WTC11 (cell line): ENCODE data around the gene PCNX3. TPM values are rescaled to one million over a fixed set of nuclear protein-coding genes. Genes with fewer than 3 reads are reported as not detected.

ENCODE experiments used
- ATAC-seq: fragments of 200-7000 bp; cut with Tn5 transposase; 2 replicates; pipeline ENCODE4 v1.10.0; 2021; ENCODE audit warnings: mild to moderate bottlenecking, moderate library complexity
- CTCF ChIA-PET: fragments of 300-600 bp; sonication (Branson Sonifier 250); formaldehyde crosslinking; loops from one replicate; lab custom pipeline; 2021; ENCODE audit warnings: antibody characterized with exemption; lab: Charles Lee
- POLR2A ChIA-PET: fragments of 350-600 bp; sonication (Branson Sonifier 250); formaldehyde crosslinking; loops from one replicate; lab custom pipeline; 2021; ENCODE audit warnings: antibody characterized with exemption; lab: Charles Lee
- DNase-seq: peaks from one replicate; pipeline ENCODE4 v3.0.0; 2021; ENCODE audit warnings: low spot score
- H3K27ac Mint-ChIP-seq: 2 replicates; pipeline ENCODE4 v1.8.0; 2021; ENCODE audit warnings: mixed read lengths
- H3K27me3 Mint-ChIP-seq: 2 replicates; pipeline ENCODE4 v1.8.0; 2021; ENCODE audit warnings: low read depth, mild to moderate bottlenecking, moderate library complexity, mixed read lengths
- H3K36me3 Mint-ChIP-seq: 2 replicates; pipeline ENCODE4 v1.8.0; 2021; ENCODE audit warnings: mixed read lengths
- H3K4me1 Mint-ChIP-seq: 2 replicates; pipeline ENCODE4 v1.8.0; 2022; ENCODE audit warnings: mixed read lengths
- H3K4me3 Mint-ChIP-seq: 2 replicates; pipeline ENCODE4 v1.8.0; 2021; ENCODE audit warnings: mild to moderate bottlenecking, moderate library complexity, mixed read lengths
- H3K9me3 Mint-ChIP-seq: 2 replicates; pipeline ENCODE4 v1.8.0; 2021; ENCODE audit warnings: mixed read lengths
- CBFB ChIP-seq: sonication (generic); formaldehyde crosslinking; IDR thresholded peaks from 2 replicates; pipeline ENCODE4 v1.8.1; 2022; ENCODE audit warnings: mild to moderate bottlenecking, low read depth, missing genetic modification reagents
- ETV6 ChIP-seq: sonication (generic); formaldehyde crosslinking; IDR thresholded peaks from 2 replicates; pipeline ENCODE4 v1.8.1; 2022; ENCODE audit warnings: mild to moderate bottlenecking, missing genetic modification reagents
- JUN ChIP-seq: sonication (generic); formaldehyde crosslinking; IDR thresholded peaks from 2 replicates; pipeline ENCODE4 v1.8.0; 2023; ENCODE audit warnings: mild to moderate bottlenecking, missing genetic modification reagents
- NFATC4 ChIP-seq: fragments of 250-450 bp; sonication (Bioruptor Pico); IDR thresholded peaks from 2 replicates; pipeline ENCODE4 v1.9.0; 2021; ENCODE audit warnings: mild to moderate bottlenecking
- SP1 ChIP-seq: sonication (generic); formaldehyde crosslinking; conservative IDR thresholded peaks from 2 replicates; pipeline ENCODE4 v1.8.1; 2022; ENCODE audit warnings: missing genetic modification reagents
- TCF7 ChIP-seq: sonication (generic); formaldehyde crosslinking; IDR thresholded peaks from 2 replicates; pipeline ENCODE4 v1.8.0; 2022; ENCODE audit warnings: mild to moderate bottlenecking, low read depth, missing genetic modification reagents, moderate library complexity
- TEAD4 ChIP-seq: sonication (generic); formaldehyde crosslinking; IDR thresholded peaks from 2 replicates; pipeline ENCODE4 v1.8.0; 2022; ENCODE audit warnings: mild to moderate bottlenecking, missing genetic modification reagents
- TP53 ChIP-seq: sonication (generic); formaldehyde crosslinking; IDR thresholded peaks from 2 replicates; pipeline ENCODE4 v1.8.1; 2023; ENCODE audit warnings: mild to moderate bottlenecking, missing genetic modification reagents
- total RNA-seq: library from RNA; stranded (reverse); gene quantifications from 3 replicates; pipeline ENCODE4 v1.2.3, GENCODE V29; 2021
- TF ChIP-seq, protein P1 (sequence below): sonication (generic); formaldehyde crosslinking; IDR thresholded peaks from 2 replicates; pipeline ENCODE4 v1.8.1; 2023; ENCODE audit warnings: mild to moderate bottlenecking, moderate library complexity, missing genetic modification reagents
- TF ChIP-seq, protein P2 (sequence below): sonication (generic); formaldehyde crosslinking; IDR thresholded peaks from 2 replicates; pipeline ENCODE4 v1.8.1; 2022; ENCODE audit warnings: low read depth, missing genetic modification reagents, borderline replicate concordance
- TF ChIP-seq, protein P3 (sequence below): sonication (generic); formaldehyde crosslinking; IDR thresholded peaks from 2 replicates; pipeline ENCODE4 v1.8.1; 2023; ENCODE audit warnings: mild to moderate bottlenecking, missing genetic modification reagents, moderate library complexity
- TF ChIP-seq, protein P4 (sequence below): sonication (generic); formaldehyde crosslinking; IDR thresholded peaks from 2 replicates; pipeline ENCODE4 v1.8.0; 2022; ENCODE audit warnings: mild to moderate bottlenecking, missing genetic modification reagents
- TF ChIP-seq, protein P5 (sequence below): sonication (generic); formaldehyde crosslinking; IDR thresholded peaks from 2 replicates; pipeline ENCODE4 v1.8.0; 2022; ENCODE audit warnings: missing genetic modification reagents
- TF ChIP-seq, protein P6 (sequence below): sonication (generic); formaldehyde crosslinking; IDR thresholded peaks from 2 replicates; pipeline ENCODE4 v1.8.1; 2023; ENCODE audit warnings: mild to moderate bottlenecking, missing genetic modification reagents
- TF ChIP-seq, protein P7 (sequence below): sonication (generic); formaldehyde crosslinking; IDR thresholded peaks from 2 replicates; pipeline ENCODE4 v1.8.0; 2023; ENCODE audit warnings: missing genetic modification reagents
- TF ChIP-seq, protein P8 (sequence below): sonication (generic); formaldehyde crosslinking; conservative IDR thresholded peaks from 2 replicates; pipeline ENCODE4 v1.8.1; 2023; ENCODE audit warnings: mild to moderate bottlenecking, low read depth, missing genetic modification reagents, moderate library complexity
- TF ChIP-seq, protein P9 (sequence below): fragments of 250-450 bp; sonication (Bioruptor Pico); IDR thresholded peaks from 2 replicates; pipeline ENCODE4 v1.9.0; 2021; ENCODE audit warnings: moderate library complexity, mild to moderate bottlenecking, inconsistent platforms, borderline replicate concordance

The PCNX3 gene
- total RNA-seq, 1 experiment from 2014 or later, result 51.6 TPM

DNA sequence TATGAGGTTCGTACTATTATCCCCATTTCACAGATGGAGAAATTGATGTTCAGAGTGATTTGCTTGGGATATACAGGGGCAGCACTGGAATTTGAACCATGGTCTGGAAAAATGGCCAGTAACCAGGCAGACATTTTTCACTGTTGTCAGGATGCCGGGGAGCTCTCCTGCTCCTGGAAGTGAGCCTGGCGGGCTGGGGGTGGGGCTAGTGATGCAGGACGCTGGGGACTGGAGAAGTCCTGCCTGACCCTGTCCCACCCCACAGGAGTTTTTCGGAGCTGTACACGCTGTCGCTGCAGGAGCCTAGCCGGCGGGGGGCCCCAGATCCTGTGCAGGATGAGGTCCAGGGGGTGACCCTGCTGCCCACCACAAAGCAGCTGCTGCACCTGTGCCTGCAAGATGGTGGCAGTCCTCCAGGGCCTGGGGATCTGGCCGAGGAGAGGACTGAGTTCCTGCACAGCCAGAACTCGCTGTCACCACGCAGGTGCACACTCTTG lies 33.5 kb downstream of the PCNX3 start (continued):
- TF ChIP-seq, protein P1, sequence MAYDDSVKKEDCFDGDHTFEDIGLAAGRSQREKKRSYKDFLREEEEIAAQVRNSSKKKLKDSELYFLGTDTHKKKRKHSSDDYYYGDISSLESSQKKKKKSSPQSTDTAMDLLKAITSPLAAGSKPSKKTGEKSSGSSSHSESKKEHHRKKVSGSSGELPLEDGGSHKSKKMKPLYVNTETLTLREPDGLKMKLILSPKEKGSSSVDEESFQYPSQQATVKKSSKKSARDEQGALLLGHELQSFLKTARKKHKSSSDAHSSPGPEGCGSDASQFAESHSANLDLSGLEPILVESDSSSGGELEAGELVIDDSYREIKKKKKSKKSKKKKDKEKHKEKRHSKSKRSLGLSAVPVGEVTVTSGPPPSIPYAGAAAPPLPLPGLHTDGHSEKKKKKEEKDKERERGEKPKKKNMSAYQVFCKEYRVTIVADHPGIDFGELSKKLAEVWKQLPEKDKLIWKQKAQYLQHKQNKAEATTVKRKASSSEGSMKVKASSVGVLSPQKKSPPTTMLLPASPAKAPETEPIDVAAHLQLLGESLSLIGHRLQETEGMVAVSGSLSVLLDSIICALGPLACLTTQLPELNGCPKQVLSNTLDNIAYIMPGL, result no peak
- TF ChIP-seq, protein P2, sequence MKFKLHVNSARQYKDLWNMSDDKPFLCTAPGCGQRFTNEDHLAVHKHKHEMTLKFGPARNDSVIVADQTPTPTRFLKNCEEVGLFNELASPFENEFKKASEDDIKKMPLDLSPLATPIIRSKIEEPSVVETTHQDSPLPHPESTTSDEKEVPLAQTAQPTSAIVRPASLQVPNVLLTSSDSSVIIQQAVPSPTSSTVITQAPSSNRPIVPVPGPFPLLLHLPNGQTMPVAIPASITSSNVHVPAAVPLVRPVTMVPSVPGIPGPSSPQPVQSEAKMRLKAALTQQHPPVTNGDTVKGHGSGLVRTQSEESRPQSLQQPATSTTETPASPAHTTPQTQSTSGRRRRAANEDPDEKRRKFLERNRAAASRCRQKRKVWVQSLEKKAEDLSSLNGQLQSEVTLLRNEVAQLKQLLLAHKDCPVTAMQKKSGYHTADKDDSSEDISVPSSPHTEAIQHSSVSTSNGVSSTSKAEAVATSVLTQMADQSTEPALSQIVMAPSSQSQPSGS, result no peak
- TF ChIP-seq TCF7 (no peak), TEAD4 (CRISPR knock-in tag) (no peak), NFATC4 (no peak), SP1 (no peak)
- TF ChIP-seq, protein P3, sequence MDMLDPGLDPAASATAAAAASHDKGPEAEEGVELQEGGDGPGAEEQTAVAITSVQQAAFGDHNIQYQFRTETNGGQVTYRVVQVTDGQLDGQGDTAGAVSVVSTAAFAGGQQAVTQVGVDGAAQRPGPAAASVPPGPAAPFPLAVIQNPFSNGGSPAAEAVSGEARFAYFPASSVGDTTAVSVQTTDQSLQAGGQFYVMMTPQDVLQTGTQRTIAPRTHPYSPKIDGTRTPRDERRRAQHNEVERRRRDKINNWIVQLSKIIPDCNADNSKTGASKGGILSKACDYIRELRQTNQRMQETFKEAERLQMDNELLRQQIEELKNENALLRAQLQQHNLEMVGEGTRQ (CRISPR knock-in tag), result no peak
- TF ChIP-seq, protein P4, sequence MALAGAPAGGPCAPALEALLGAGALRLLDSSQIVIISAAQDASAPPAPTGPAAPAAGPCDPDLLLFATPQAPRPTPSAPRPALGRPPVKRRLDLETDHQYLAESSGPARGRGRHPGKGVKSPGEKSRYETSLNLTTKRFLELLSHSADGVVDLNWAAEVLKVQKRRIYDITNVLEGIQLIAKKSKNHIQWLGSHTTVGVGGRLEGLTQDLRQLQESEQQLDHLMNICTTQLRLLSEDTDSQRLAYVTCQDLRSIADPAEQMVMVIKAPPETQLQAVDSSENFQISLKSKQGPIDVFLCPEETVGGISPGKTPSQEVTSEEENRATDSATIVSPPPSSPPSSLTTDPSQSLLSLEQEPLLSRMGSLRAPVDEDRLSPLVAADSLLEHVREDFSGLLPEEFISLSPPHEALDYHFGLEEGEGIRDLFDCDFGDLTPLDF (CRISPR knock-in tag), result no peak

DNA sequence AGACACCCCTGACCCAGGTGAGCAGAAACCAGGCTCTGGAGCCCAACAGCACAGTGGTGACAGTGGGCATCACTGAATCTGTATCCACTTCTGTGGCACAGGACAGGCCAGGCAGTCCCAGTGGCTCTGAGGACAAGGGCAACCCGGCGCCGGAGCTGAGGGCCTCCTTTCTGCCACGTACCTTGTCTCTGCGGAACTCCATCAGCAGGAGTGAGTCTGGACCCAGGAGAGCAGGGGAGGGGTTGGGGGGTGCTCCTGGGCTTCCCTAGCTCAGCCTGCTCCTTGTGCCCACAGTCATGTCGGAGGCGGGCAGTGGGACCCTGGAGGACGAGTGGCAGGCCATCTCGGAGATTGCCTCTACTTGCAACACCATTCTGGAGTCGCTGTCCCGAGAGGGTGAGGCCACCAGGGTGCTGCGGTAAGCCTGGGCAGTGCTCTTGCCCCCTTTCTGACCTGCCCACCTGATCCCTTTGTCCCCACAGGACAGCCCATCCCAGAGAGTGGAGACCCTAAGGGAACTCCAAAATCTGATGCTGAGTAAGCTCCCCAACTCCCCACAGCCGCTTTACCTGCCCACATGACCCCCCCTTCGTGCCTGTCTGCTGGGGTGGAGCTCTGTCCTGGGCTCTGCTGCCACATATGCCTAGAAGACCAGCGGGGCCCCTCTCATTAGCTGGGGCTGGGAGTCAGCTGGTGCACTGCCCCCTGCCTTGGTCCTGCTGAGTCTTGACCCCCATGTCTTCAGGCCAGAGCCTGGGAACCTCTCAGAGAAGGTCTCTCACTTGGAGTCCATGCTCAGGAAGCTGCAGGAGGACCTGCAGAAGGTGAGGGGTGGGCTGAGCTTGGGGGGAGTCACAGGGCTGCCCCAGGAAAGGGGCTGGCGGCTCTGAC lies 34.3 kb downstream of the PCNX3 start:
- DNase-seq, result no peak
- POLR2A ChIA-PET, result interaction anchor here (1.0 to 1.4 kb wide), 2 partner anchors 11 kb away, joined by 3 to 4 read pairs; no protein-coding TSS in a partner anchor
- CTCF ChIA-PET, result interaction anchor here (0.6 to 5.0 kb wide), 5 partner anchors 12 to 43 kb away, joined by 3 to 23 read pairs (median 3); partner anchors contain the start of gene SIPA1
- TF ChIP-seq JUN (CRISPR knock-in tag) (no peak), TP53 (CRISPR knock-in tag) (no peak), CBFB (CRISPR knock-in tag) (no peak), ETV6 (no peak)
- TF ChIP-seq, protein P3 (CRISPR knock-in tag), result no peak
- TF ChIP-seq, protein P5, sequence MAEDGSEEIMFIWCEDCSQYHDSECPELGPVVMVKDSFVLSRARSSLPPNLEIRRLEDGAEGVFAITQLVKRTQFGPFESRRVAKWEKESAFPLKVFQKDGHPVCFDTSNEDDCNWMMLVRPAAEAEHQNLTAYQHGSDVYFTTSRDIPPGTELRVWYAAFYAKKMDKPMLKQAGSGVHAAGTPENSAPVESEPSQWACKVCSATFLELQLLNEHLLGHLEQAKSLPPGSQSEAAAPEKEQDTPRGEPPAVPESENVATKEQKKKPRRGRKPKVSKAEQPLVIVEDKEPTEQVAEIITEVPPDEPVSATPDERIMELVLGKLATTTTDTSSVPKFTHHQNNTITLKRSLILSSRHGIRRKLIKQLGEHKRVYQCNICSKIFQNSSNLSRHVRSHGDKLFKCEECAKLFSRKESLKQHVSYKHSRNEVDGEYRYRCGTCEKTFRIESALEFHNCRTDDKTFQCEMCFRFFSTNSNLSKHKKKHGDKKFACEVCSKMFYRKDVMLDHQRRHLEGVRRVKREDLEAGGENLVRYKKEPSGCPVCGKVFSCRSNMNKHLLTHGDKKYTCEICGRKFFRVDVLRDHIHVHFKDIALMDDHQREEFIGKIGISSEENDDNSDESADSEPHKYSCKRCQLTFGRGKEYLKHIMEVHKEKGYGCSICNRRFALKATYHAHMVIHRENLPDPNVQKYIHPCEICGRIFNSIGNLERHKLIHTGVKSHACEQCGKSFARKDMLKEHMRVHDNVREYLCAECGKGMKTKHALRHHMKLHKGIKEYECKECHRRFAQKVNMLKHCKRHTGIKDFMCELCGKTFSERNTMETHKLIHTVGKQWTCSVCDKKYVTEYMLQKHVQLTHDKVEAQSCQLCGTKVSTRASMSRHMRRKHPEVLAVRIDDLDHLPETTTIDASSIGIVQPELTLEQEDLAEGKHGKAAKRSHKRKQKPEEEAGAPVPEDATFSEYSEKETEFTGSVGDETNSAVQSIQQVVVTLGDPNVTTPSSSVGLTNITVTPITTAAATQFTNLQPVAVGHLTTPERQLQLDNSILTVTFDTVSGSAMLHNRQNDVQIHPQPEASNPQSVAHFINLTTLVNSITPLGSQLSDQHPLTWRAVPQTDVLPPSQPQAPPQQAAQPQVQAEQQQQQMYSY (CRISPR knock-in tag), result no peak
- TF ChIP-seq, protein P6, sequence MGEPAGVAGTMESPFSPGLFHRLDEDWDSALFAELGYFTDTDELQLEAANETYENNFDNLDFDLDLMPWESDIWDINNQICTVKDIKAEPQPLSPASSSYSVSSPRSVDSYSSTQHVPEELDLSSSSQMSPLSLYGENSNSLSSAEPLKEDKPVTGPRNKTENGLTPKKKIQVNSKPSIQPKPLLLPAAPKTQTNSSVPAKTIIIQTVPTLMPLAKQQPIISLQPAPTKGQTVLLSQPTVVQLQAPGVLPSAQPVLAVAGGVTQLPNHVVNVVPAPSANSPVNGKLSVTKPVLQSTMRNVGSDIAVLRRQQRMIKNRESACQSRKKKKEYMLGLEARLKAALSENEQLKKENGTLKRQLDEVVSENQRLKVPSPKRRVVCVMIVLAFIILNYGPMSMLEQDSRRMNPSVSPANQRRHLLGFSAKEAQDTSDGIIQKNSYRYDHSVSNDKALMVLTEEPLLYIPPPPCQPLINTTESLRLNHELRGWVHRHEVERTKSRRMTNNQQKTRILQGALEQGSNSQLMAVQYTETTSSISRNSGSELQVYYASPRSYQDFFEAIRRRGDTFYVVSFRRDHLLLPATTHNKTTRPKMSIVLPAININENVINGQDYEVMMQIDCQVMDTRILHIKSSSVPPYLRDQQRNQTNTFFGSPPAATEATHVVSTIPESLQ (CRISPR knock-in tag), result no peak
- TF ChIP-seq, protein P7, sequence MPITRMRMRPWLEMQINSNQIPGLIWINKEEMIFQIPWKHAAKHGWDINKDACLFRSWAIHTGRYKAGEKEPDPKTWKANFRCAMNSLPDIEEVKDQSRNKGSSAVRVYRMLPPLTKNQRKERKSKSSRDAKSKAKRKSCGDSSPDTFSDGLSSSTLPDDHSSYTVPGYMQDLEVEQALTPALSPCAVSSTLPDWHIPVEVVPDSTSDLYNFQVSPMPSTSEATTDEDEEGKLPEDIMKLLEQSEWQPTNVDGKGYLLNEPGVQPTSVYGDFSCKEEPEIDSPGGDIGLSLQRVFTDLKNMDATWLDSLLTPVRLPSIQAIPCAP (CRISPR knock-in tag), result no peak
- TF ChIP-seq, protein P8, sequence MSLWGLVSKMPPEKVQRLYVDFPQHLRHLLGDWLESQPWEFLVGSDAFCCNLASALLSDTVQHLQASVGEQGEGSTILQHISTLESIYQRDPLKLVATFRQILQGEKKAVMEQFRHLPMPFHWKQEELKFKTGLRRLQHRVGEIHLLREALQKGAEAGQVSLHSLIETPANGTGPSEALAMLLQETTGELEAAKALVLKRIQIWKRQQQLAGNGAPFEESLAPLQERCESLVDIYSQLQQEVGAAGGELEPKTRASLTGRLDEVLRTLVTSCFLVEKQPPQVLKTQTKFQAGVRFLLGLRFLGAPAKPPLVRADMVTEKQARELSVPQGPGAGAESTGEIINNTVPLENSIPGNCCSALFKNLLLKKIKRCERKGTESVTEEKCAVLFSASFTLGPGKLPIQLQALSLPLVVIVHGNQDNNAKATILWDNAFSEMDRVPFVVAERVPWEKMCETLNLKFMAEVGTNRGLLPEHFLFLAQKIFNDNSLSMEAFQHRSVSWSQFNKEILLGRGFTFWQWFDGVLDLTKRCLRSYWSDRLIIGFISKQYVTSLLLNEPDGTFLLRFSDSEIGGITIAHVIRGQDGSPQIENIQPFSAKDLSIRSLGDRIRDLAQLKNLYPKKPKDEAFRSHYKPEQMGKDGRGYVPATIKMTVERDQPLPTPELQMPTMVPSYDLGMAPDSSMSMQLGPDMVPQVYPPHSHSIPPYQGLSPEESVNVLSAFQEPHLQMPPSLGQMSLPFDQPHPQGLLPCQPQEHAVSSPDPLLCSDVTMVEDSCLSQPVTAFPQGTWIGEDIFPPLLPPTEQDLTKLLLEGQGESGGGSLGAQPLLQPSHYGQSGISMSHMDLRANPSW, result no peak
- TF ChIP-seq, protein P9, sequence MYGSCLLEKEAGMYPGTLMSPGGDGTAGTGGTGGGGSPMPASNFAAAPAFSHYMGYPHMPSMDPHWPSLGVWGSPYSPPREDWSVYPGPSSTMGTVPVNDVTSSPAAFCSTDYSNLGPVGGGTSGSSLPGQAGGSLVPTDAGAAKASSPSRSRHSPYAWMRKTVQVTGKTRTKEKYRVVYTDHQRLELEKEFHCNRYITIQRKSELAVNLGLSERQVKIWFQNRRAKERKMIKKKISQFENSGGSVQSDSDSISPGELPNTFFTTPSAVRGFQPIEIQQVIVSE (CRISPR knock-in tag), result no peak

More for the DNA sequence above, 34.3 kb downstream of the PCNX3 start:
- H3K36me3 Mint-ChIP-seq, result peaks cover 5% of the 10 kb centered on the region; the same call in 1 of the 2 replicates
- H3K27me3 Mint-ChIP-seq, result peaks cover 3% of the 10 kb centered on the region; the same call in 1 of the 2 replicates
- ATAC-seq, result no peak
- H3K4me3 Mint-ChIP-seq, result no peak overlapping the region; the same call in 1 of the 2 replicates
- no peaks in the 10 kb centered on the region for H3K9me3 Mint-ChIP-seq
- no peak overlapping the region for H3K27ac Mint-ChIP-seq
- H3K4me1 Mint-ChIP-seq, result peaks cover 21% of the 10 kb centered on the region
